Measurements from ENCODE around the gene TIPIN. TPM values are rescaled to one million over a fixed set of nuclear protein-coding genes. Genes with fewer than 3 reads are reported as not detected.

TIPIN gene
- total RNA-seq, 1 experiment from 2014 or later = 14.2 TPM

- no peak for DNase-seq
- Histone ChIP-seq H3K79me2 (ENCODE audit: low read length) (peaks cover 99% of the 10 kb centered on the region), H3K9me3 (ENCODE audit: low read length) (no peaks in the 10 kb centered on the region), H3K4me1 (ENCODE audit: insufficient read depth, low read length) (peaks cover 24% of the 10 kb centered on the region), H3F3A (ENCODE audit: low read length, unreplicated experiment) (peaks cover 6% of the 10 kb centered on the region), H3K4me3 (ENCODE audit: low read length) (no peak overlapping the region), H3K9me2 (replicated peaks; ENCODE audit: low read length) (no peaks in the 10 kb centered on the region), H3K36me3 (ENCODE audit: low read depth, low read length) (no peaks in the 10 kb centered on the region), H2AFZ (ENCODE audit: low read length) (no peak overlapping the region), H3K9ac (ENCODE audit: low read length) (no peak overlapping the region), H4K20me1 (ENCODE audit: low read length) (peaks cover 51% of the 10 kb centered on the region), H3K27me3 (ENCODE audit: low read length) (no peaks in the 10 kb centered on the region), H3K27ac (ENCODE audit: low read length) (no peak overlapping the region), H3K4me2 (ENCODE audit: low read length) (no peak overlapping the region)
- intact Hi-C loops (cut with micrococcal nuclease) = no loop called here
- ChIA-PET CTCF (no interaction called here), POLR2A (ENCODE audit: unreplicated experiment) (no interaction called here)
- TF ChIP-seq EZH2 (IDR thresholded peaks at IDR 0.05; ENCODE audit: low read length, unreplicated experiment) = no peak
- no peak for TF ChIP-seq EZH2phosphoT487 (IDR thresholded peaks at IDR 0.05; ENCODE audit: borderline replicate concordance, low read length)
- no peak for TF ChIP-seq CTCF (conservative IDR thresholded peaks at IDR 0.05; ENCODE audit: low read depth, low read length)
- no TSS peak for BruUV-seq (replicated peaks)
- no peak for ATAC-seq
Measured at GRCh38 chr15:66405007-66405406, 48.5 kb upstream of the TIPIN start.

GRCh38 chr15:66404532-66404931 is 48.0 kb upstream of the TIPIN start:
- no peak for TF ChIP-seq EZH2phosphoT487 (IDR thresholded peaks at IDR 0.05; ENCODE audit: borderline replicate concordance, low read length)
- TF ChIP-seq CTCF (conservative IDR thresholded peaks at IDR 0.05; ENCODE audit: low read depth, low read length) = no peak
- TF ChIP-seq EZH2 (IDR thresholded peaks at IDR 0.05; ENCODE audit: low read length, unreplicated experiment) = no peak
- Histone ChIP-seq H3K9ac (ENCODE audit: low read length) (no peak overlapping the region), H2AFZ (ENCODE audit: low read length) (no peak overlapping the region), H3K36me3 (ENCODE audit: low read depth, low read length) (no peaks in the 10 kb centered on the region), H3K27ac (ENCODE audit: low read length) (no peak overlapping the region), H3K9me3 (ENCODE audit: low read length) (no peaks in the 10 kb centered on the region), H3K9me2 (replicated peaks; ENCODE audit: low read length) (no peaks in the 10 kb centered on the region), H3K27me3 (ENCODE audit: low read length) (no peaks in the 10 kb centered on the region), H3K4me3 (ENCODE audit: low read length) (no peak overlapping the region), H3K4me2 (ENCODE audit: low read length) (no peak overlapping the region), H3K4me1 (ENCODE audit: insufficient read depth, low read length) (peaks cover 26% of the 10 kb centered on the region), H4K20me1 (ENCODE audit: low read length) (peaks cover 52% of the 10 kb centered on the region), H3K79me2 (ENCODE audit: low read length) (peaks cover 98% of the 10 kb centered on the region), H3F3A (ENCODE audit: low read length, unreplicated experiment) (peaks cover 6% of the 10 kb centered on the region)
- BruUV-seq (replicated peaks) = no TSS peak
- DNase-seq = no peak
- intact Hi-C loops (cut with micrococcal nuclease) = no loop called here
- ChIA-PET POLR2A (ENCODE audit: unreplicated experiment) (no interaction called here), CTCF (no interaction called here)
- ATAC-seq = no peak

GRCh38 chr15:66404122-66404521 is 47.6 kb upstream of the TIPIN start:
- H4K20me1 ChIP-seq (ENCODE audit: low read length) = peaks cover 50% of the 10 kb centered on the region
- POLR2A ChIA-PET (ENCODE audit: unreplicated experiment) = no interaction called here
- H3K9ac ChIP-seq (ENCODE audit: low read length) = no peak overlapping the region

More at GRCh38 chr15:66404122-66404521, 47.6 kb upstream of the TIPIN start:
- TF ChIP-seq CTCF (conservative IDR thresholded peaks at IDR 0.05; ENCODE audit: low read depth, low read length) = no peak
- TF ChIP-seq EZH2phosphoT487 (IDR thresholded peaks at IDR 0.05; ENCODE audit: borderline replicate concordance, low read length) = no peak
- TF ChIP-seq EZH2 (IDR thresholded peaks at IDR 0.05; ENCODE audit: low read length, unreplicated experiment) = no peak
- CTCF ChIA-PET = no interaction called here
- ATAC-seq (no peak), DNase-seq (no peak)
- H3K9me3 ChIP-seq (ENCODE audit: low read length) = no peaks in the 10 kb centered on the region
- intact Hi-C loops (cut with micrococcal nuclease) = no loop called here
- H2AFZ ChIP-seq (ENCODE audit: low read length) = no peak overlapping the region
- H3K27ac ChIP-seq (ENCODE audit: low read length) = no peak overlapping the region
- H3K4me1 ChIP-seq (ENCODE audit: insufficient read depth, low read length) = peaks cover 26% of the 10 kb centered on the region
- BruUV-seq (replicated peaks) = no TSS peak
- H3F3A ChIP-seq (ENCODE audit: low read length, unreplicated experiment) = peaks cover 6% of the 10 kb centered on the region
- no peak overlapping the region for H3K4me2 ChIP-seq (ENCODE audit: low read length)
- no peak overlapping the region for H3K4me3 ChIP-seq (ENCODE audit: low read length)
- H3K36me3 ChIP-seq (ENCODE audit: low read depth, low read length) = no peaks in the 10 kb centered on the region
- no peaks in the 10 kb centered on the region for H3K9me2 ChIP-seq (replicated peaks; ENCODE audit: low read length)
- peaks cover 98% of the 10 kb centered on the region for H3K79me2 ChIP-seq (ENCODE audit: low read length)
- H3K27me3 ChIP-seq (ENCODE audit: low read length) = no peaks in the 10 kb centered on the region

Data from PC-3 (cell line).